PFSK-1 (cell line): ENCODE data around the gene USP49.

ENCODE experiments used
- FOXP2 ChIP-seq: optimal IDR thresholded peaks from 2 replicates; pipeline ENCODE3; 2011; ENCODE audit warnings: borderline replicate concordance, control low read depth, inconsistent platforms; ENCODE audit not compliant: insufficient read depth; ENCODE audit errors: extremely low read length, extremely low read depth
- POLR2AphosphoS5 ChIP-seq: IDR thresholded peaks from 2 replicates; pipeline ENCODE4 v1.6.1; 2012; ENCODE audit warnings: low read depth, mild to moderate bottlenecking, control low read depth, low read length, moderate library complexity
- SIN3A ChIP-seq: IDR thresholded peaks from 2 replicates; pipeline ENCODE4 v1.6.1; 2012; ENCODE audit warnings: mild to moderate bottlenecking, low read length, moderate library complexity, borderline replicate concordance; ENCODE audit not compliant: insufficient read depth
- TAF1 ChIP-seq: IDR thresholded peaks from 2 replicates; pipeline ENCODE4 v1.6.1; 2012; ENCODE audit warnings: low read length, control low read depth, borderline replicate concordance; ENCODE audit not compliant: insufficient read depth
- TF ChIP-seq, protein P1 (sequence below), 2 experiments: IDR thresholded peaks; 2 replicates each; pipeline versions ENCODE4 v1.6.1 to v1.8.0; 2011 to 2012; ENCODE audit warnings: low read depth in 2 of 2, low read length in 2 of 2, control low read depth in 1 of 2, inconsistent platforms in 1 of 2, mild to moderate bottlenecking in 1 of 2, moderate library complexity in 1 of 2; ENCODE audit not compliant: insufficient read depth in 1 of 2

USP49 gene

DNA sequence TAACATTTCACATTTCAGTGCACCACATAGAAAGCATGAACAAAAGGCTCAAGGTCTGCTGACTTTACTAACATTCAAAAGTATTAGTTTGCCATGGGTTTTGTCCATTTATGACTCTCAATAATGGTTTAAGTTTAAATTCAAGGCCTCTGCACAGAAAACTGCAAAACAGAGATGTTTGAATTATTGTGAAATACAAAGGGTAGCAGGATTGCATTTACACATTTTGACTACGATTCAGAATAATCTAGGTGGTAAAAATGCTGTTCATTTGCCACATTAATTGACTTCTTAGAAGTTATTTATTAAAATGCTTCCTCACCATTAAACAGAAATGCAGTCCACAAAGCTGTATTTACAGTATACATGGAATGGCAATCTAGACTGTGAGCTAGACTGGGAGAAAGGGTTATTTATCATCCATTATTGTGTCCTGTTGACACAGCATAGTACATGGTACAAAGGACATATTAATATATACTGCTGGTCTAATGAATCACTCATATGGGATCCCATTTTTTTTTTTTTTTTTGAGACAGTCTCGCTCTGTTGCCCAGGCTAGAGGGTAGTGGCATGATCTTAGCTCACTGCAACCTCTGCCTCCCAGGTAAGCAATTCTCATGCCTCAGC is 18.0 kb downstream of the USP49 start:
- no peak for TF ChIP-seq TAF1
- TF ChIP-seq, protein P1, sequence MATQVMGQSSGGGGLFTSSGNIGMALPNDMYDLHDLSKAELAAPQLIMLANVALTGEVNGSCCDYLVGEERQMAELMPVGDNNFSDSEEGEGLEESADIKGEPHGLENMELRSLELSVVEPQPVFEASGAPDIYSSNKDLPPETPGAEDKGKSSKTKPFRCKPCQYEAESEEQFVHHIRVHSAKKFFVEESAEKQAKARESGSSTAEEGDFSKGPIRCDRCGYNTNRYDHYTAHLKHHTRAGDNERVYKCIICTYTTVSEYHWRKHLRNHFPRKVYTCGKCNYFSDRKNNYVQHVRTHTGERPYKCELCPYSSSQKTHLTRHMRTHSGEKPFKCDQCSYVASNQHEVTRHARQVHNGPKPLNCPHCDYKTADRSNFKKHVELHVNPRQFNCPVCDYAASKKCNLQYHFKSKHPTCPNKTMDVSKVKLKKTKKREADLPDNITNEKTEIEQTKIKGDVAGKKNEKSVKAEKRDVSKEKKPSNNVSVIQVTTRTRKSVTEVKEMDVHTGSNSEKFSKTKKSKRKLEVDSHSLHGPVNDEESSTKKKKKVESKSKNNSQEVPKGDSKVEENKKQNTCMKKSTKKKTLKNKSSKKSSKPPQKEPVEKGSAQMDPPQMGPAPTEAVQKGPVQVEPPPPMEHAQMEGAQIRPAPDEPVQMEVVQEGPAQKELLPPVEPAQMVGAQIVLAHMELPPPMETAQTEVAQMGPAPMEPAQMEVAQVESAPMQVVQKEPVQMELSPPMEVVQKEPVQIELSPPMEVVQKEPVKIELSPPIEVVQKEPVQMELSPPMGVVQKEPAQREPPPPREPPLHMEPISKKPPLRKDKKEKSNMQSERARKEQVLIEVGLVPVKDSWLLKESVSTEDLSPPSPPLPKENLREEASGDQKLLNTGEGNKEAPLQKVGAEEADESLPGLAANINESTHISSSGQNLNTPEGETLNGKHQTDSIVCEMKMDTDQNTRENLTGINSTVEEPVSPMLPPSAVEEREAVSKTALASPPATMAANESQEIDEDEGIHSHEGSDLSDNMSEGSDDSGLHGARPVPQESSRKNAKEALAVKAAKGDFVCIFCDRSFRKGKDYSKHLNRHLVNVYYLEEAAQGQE (IDR thresholded peaks at IDR 0.05; ENCODE audit: insufficient read depth in 1 of 2, low read depth in 2 of 2, low read length in 2 of 2): no peak
- no peak for TF ChIP-seq POLR2AphosphoS5
- no peak for TF ChIP-seq FOXP2
- no peak for TF ChIP-seq SIN3A

DNA sequence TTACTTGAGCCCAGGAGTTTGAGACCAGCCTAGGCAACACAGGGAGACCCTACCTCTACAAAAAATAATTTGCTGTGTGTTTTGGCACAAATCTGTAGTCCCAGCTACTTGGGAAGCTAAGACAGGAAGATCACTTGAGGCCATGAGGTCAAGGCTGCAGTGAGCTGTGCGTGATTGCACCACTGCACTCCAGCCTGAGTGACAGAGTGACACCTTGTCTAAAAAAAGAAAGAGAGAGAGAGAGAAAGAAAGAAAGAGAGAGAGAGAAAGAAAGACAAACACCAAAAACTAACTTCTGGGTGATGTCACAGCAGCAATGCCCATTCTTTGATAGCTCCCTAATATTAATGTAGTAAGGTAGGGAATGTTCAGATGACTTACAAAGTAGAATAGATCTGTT is 20.4 kb downstream of the USP49 start:
- TF ChIP-seq POLR2AphosphoS5 (no peak), SIN3A (no peak), FOXP2 (no peak), TAF1 (no peak)
- TF ChIP-seq, protein P1 (IDR thresholded peaks at IDR 0.05; ENCODE audit: insufficient read depth in 1 of 2, low read depth in 2 of 2, low read length in 2 of 2): no peak

DNA sequence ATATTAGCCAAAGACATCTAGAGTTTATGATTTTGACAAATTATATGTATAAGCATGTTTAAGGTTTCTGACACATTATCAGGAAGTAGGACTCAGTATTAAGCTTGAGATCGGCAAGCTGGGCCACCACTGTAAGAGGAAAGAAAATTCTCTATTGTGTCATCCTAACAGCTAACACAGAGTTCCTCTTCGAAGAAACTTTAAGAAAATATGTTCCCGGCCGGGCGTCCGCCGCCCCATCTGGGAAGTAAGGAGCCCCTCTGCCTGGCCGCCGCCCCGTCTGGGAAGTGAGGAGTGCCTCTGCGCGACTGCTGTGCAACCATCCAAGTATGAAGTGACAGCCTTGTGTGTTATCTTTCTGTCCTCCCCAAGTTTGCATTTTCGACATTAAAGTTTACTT is 23.0 kb downstream of the USP49 start:
- TF ChIP-seq FOXP2 (no peak), POLR2AphosphoS5 (no peak), TAF1 (no peak), SIN3A (no peak)
- TF ChIP-seq, protein P1 (IDR thresholded peaks at IDR 0.05; ENCODE audit: insufficient read depth in 1 of 2, low read depth in 2 of 2, low read length in 2 of 2): no peak

DNA sequence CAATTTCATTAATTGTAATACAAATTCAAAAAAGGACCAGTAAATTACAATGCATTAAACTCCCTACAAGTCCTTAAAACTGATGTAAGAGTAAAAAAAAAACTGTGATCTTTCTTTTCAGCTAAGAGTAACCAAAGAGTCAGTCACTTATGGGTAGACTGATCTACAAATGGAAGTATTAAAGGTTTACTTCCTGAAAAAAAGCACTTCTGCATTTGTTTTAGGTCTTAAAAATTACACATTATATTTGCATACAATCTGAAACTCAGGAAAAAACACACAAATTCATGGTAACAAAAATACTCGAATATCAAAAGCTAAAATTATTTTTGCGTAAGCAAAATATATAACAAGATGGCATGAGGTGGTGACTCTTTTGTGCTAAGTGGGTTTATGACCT is 23.5 kb downstream of the USP49 start:
- TF ChIP-seq, protein P1 (IDR thresholded peaks at IDR 0.05; ENCODE audit: insufficient read depth in 1 of 2, low read depth in 2 of 2, low read length in 2 of 2): no peak
- no peak for TF ChIP-seq SIN3A
- TF ChIP-seq POLR2AphosphoS5: no peak
- TF ChIP-seq FOXP2: no peak
- no peak for TF ChIP-seq TAF1

DNA sequence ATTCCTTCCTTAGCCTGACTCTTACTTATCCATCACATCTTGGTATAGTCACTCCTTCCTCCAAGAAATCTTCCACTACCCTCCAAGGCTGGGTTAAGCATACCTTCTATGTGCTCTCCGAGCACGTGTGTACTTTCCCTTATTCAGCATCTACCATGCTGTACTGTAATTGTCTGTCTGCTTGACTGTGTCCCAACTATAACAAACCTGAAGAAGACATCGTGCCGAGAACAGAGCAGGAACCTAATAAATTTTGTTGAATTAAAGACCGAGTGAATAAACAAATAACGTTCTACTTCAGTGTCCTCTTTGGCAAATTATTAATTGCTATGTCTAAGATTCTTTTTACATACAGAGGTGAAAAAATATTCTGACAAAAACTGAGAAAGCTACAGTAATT is 35.8 kb downstream of the USP49 start:
- TF ChIP-seq, protein P1 (IDR thresholded peaks at IDR 0.05; ENCODE audit: insufficient read depth in 1 of 2, low read depth in 2 of 2, low read length in 2 of 2): no peak
- TF ChIP-seq FOXP2: no peak
- no peak for TF ChIP-seq POLR2AphosphoS5
- TF ChIP-seq SIN3A: no peak
- no peak for TF ChIP-seq TAF1
